Stomach (tissue), 9 donors: ENCODE results near the gene CHAF1A. TPM values are rescaled to one million over a fixed set of nuclear protein-coding genes. Genes with fewer than 3 reads are reported as not detected.
A peak's percentile ranks its signal among the peaks of the same experiment; 100 is the strongest.

Experiments used
- DNase-seq, 2 donors: peaks; one replicate each; pipeline versions ENCODE4 v3.0.0 to v3.0.0-alpha.2; 2013 to 2019
- H3K27ac ChIP-seq, 5 donors: fragments of 200-600 bp in 4 of 5; sonication (generic) in 4 of 5; one replicate each; pipeline ENCODE4 v1.5.1; 2013 to 2019; ENCODE audit warnings: mild to moderate bottlenecking in 1 of 5, moderate library complexity in 1 of 5
- H3K27me3 ChIP-seq, 3 donors: fragments of 200-600 bp; sonication (generic); one replicate each; pipeline ENCODE4 v1.5.1; 2017 to 2019; ENCODE audit warnings: mixed run types in 1 of 3
- H3K36me3 ChIP-seq, 4 donors: fragments of 200-600 bp; sonication (generic); 1 replicate in 3 of 4; 2 replicates in 1 of 4; pipeline ENCODE4 v1.5.1; 2016 to 2019
- H3K4me1 ChIP-seq, 4 donors: fragments of 200-600 bp; sonication (generic); one replicate each; pipeline ENCODE4 v1.5.1; 2016 to 2019
- H3K4me3 ChIP-seq, 4 donors: fragments of 200-600 bp; sonication (generic) in 3 of 4; one replicate each; pipeline ENCODE4 v1.5.1; 2016 to 2019; ENCODE audit warnings: mild to moderate bottlenecking in 1 of 4
- H3K9me3 ChIP-seq, 4 donors: fragments of 200-600 bp; sonication (generic); one replicate each; pipeline ENCODE4 v1.5.1; 2016 to 2019
- CTCF ChIP-seq, 7 experiments: fragments of 450-650 bp in 4 of 7; fragments of 200-600 bp in 3 of 7; sonication (generic) in 3 of 7; IDR thresholded peaks; one replicate each; pipeline ENCODE4 v1.5.1; 2016 to 2019; ENCODE audit warnings: antibody characterized with exemption in 7 of 7, control low read depth in 2 of 7, mild to moderate bottlenecking in 1 of 7
- EP300 ChIP-seq: sonication (generic); formaldehyde crosslinking; IDR thresholded peaks from one replicate; pipeline ENCODE4 v1.6.1; 2017; ENCODE audit warnings: antibody characterized with exemption
- POLR2A ChIP-seq, 4 donors: fragments of 450-650 bp; IDR thresholded peaks; one replicate each; pipeline ENCODE4 v1.6.1; 2016; ENCODE audit warnings: antibody characterized with exemption in 4 of 4, control low read depth in 2 of 4, mild to moderate bottlenecking in 1 of 4, moderate library complexity in 1 of 4
- POLR2AphosphoS5 ChIP-seq, 3 donors: sonication (generic); formaldehyde crosslinking; IDR thresholded peaks; one replicate each; pipeline ENCODE4 v1.6.1; 2016; ENCODE audit warnings: antibody characterized with exemption in 3 of 3
- WGBS, 5 donors: extraction: QIAGEN DNeasy Blood & Tissue Kit in 3 of 5; methylation state at CpG; one replicate each; pipeline versions ENCODE4 v1.1.5 to v1.1.7; 2013 to 2018; 5-methylcytosine and 5-hydroxymethylcytosine counted together
- intact Hi-C: fragments of 100-400 bp; cut with DNase I; formaldehyde crosslinking; loops from one replicate; pipeline ENCODE4 v1.15.1; 2023; ENCODE audit warnings: low total_unique reads
- polyA plus RNA-seq, 3 donors: library from polyadenylated mRNA; stranded (reverse); fragments of 200-250 nt; gene quantifications; one replicate each; pipeline ENCODE4 v1.2.3, GENCODE V29; 2013
- total RNA-seq, 5 donors: library from RNA; depleted of rRNA; stranded (reverse); fragments of >200 nt; gene quantifications; one replicate each; pipeline versions ENCODE4 v1.1.0 to v1.2.3, GENCODE V29; 2014 to 2016
- donor health status: healthy with polysubstance abuse.
- donor health status: Bipolar disorder and iron deficiency.
- donor health status: healthy.

Gene CHAF1A
- total and polyA plus RNA-seq, 8 donors = 1.8 to 100 (median 6.5) TPM

GRCh38 chr19:4368128-4368820 lies 34.2 kb upstream of the CHAF1A start:
- no peak for TF ChIP-seq EP300
- no peak for TF ChIP-seq POLR2AphosphoS5 (IDR thresholded peaks at IDR 0.05)
- no peak for TF ChIP-seq POLR2A (IDR thresholded peaks at IDR 0.05)
- no peak for TF ChIP-seq CTCF (IDR thresholded peaks at IDR 0.05)
- Histone ChIP-seq H3K27me3 (no peaks in the 10 kb centered on the region), H3K27ac (peak overlapping the region; percentile 42 to 89 (median 82)), H3K4me3 (peak overlapping the region in 2 of 4 donors; percentile 16 to 38), H3K4me1 (peaks cover 34 to 61% (median 57%) of the 10 kb centered on the region in 4 donors), H3K9me3 (no peaks in the 10 kb centered on the region), H3K36me3 (peaks cover 28 to 41% (median 38%) of the 10 kb centered on the region in 4 donors)
- 49 to 60% (median 56%) methylated on average over 17 to 19 of the region's 19 CpGs for WGBS, 5 donors
- peak in 1 of 2 donors; percentile 63 for DNase-seq
- intact Hi-C loops = no loop called here

- DNase-seq = peak; percentile 83 to 88
- Histone ChIP-seq H3K36me3 (peaks cover 18 to 31% (median 28%) of the 10 kb centered on the region in 4 donors), H3K27ac (peak overlapping the region; percentile 81 to 89 (median 83)), H3K4me1 (peaks cover 44 to 71% (median 68%) of the 10 kb centered on the region in 4 donors), H3K4me3 (peak overlapping the region; percentile 11 to 38 (median 20)), H3K27me3 (no peaks in the 10 kb centered on the region), H3K9me3 (no peaks in the 10 kb centered on the region)
- intact Hi-C loops = no loop called here
- WGBS, 5 donors = 14 to 23% (median 14%) methylated on average over 14 to 25 of the region's 25 CpGs
- TF ChIP-seq CTCF (IDR thresholded peaks at IDR 0.05) (peak in 1 of 7 experiments; percentile 12), EP300 (no peak), POLR2A (IDR thresholded peaks at IDR 0.05) (no peak), POLR2AphosphoS5 (IDR thresholded peaks at IDR 0.05) (peak in 2 of 3 donors; percentile 39 to 61)
Observed at GRCh38 chr19:4369109-4369887, 33.1 kb upstream of the CHAF1A start.

- H3K9me3 ChIP-seq = no peaks in the 10 kb centered on the region
- peak in 5 of 7 experiments; percentile 28 to 77 (median 46) for TF ChIP-seq CTCF (IDR thresholded peaks at IDR 0.05)
- no peak for TF ChIP-seq EP300
- TF ChIP-seq POLR2AphosphoS5 (IDR thresholded peaks at IDR 0.05) = no peak
- TF ChIP-seq POLR2A (IDR thresholded peaks at IDR 0.05) = no peak
- H3K4me3 ChIP-seq = peak overlapping the region; percentile 11 to 38 (median 20)
- H3K27me3 ChIP-seq = no peaks in the 10 kb centered on the region
- H3K36me3 ChIP-seq = peaks cover 15 to 26% (median 23%) of the 10 kb centered on the region in 4 donors
- intact Hi-C loops = no loop called here
- DNase-seq = peak; percentile 80 to 82
- peak overlapping the region; percentile 81 to 89 (median 83) for H3K27ac ChIP-seq
- peaks cover 50 to 77% (median 73%) of the 10 kb centered on the region in 4 donors for H3K4me1 ChIP-seq
- WGBS, 5 donors = 11 to 31% (median 23%) methylated on average over 18 to 21 of the region's 21 CpGs; no CpG with 5 or more reads in 1 of the 5 donors
Observed at GRCh38 chr19:4369888-4370260, 32.6 kb upstream of the CHAF1A start.

- DNase-seq = no peak
- H3K27me3 ChIP-seq = no peaks in the 10 kb centered on the region
- peaks cover 8 to 20% (median 17%) of the 10 kb centered on the region in 4 donors for H3K36me3 ChIP-seq
- H3K27ac ChIP-seq = peak overlapping the region; percentile 81 to 89 (median 83)
- TF ChIP-seq CTCF (IDR thresholded peaks at IDR 0.05) = no peak
- no peak for TF ChIP-seq EP300
- no peak for TF ChIP-seq POLR2A (IDR thresholded peaks at IDR 0.05)
- TF ChIP-seq POLR2AphosphoS5 (IDR thresholded peaks at IDR 0.05) = no peak
- intact Hi-C loops = no loop called here
- H3K9me3 ChIP-seq = no peaks in the 10 kb centered on the region
- H3K4me1 ChIP-seq = peaks cover 56 to 83% (median 80%) of the 10 kb centered on the region in 4 donors
- 82 to 91% (median 89%) methylated on average over 10 to 15 of the region's 15 CpGs for WGBS, 5 donors
- H3K4me3 ChIP-seq = peak overlapping the region in 2 of 4 donors; percentile 25 to 38
Observed at GRCh38 chr19:4370418-4371041, 31.9 kb upstream of the CHAF1A start.
